A549 (cell line): ENCODE data around the gene RGL3. TPM values are rescaled to one million over a fixed set of nuclear protein-coding genes. Genes with fewer than 3 reads are reported as not detected.

Experiments
- ATAC-seq, 2 experiments: fragments of 200-7000 bp in 1 of 2; fragments of >200 bp in 1 of 2; cut with Nextera tagmentation in 1 of 2; cut with Tn5 transposase in 1 of 2; 3 replicates each; pipeline versions ENCODE4 v1.8.0 to v1.9.1; 2018 to 2020; ENCODE audit warnings: mild to moderate bottlenecking in 1 of 2, moderate library complexity in 1 of 2
- CTCF ChIA-PET: fragments of 300-600 bp; sonication (Branson Sonifier 250); formaldehyde crosslinking; extraction: SDS; loops from one replicate; lab custom pipeline; 2021; ENCODE audit warnings: antibody characterized with exemption, inconsistent platforms; lab: Yijun Ruan, JAX
- POLR2A ChIA-PET: fragments of 350-600 bp; formaldehyde crosslinking; extraction: SDS; loops from one replicate; lab custom pipeline; 2021; ENCODE audit warnings: antibody characterized with exemption, inconsistent platforms; lab: Yijun Ruan, JAX
- DNase-seq, 2 experiments: peaks; one replicate each; pipeline versions ENCODE4 v3.0.0 to v3.0.0-alpha.2; 2011 to 2016; ENCODE audit warnings: low read depth in 1 of 2, low spot score in 1 of 2
- FAIRE-seq: peaks from 2 replicates; lab custom pipeline; 2011; peaks lifted over from hg19 to GRCh38; lab: Jason Lieb, UNC
- H3K27ac ChIP-seq, 2 experiments: fragments of >200 bp; sonication (Bioruptor Twin); formaldehyde crosslinking; 3 replicates each; pipeline ENCODE4 v1.5.1; 2016 to 2017
- H3K4me1 ChIP-seq: fragments of >200 bp; sonication (Bioruptor Twin); formaldehyde crosslinking; 3 replicates; pipeline ENCODE4 v1.6.1; 2016
- H3K4me2 ChIP-seq: fragments of >200 bp; sonication (Bioruptor Twin); formaldehyde crosslinking; 3 replicates; pipeline ENCODE4 v1.6.1; 2016
- H3K4me3 ChIP-seq: fragments of >200 bp; sonication (Bioruptor Twin); formaldehyde crosslinking; 3 replicates; pipeline ENCODE4 v1.5.1; 2016
- H3K9me3 ChIP-seq: fragments of >200 bp; sonication (Bioruptor Twin); formaldehyde crosslinking; 3 replicates; pipeline ENCODE4 v1.6.1; 2016
- CBX2 ChIP-seq: fragments of 200-600 bp; sonication (generic); IDR thresholded peaks from 2 replicates; pipeline ENCODE4 v1.6.1; 2016; ENCODE audit warnings: low read depth, mild to moderate bottlenecking, borderline replicate concordance
- CBX8 ChIP-seq: fragments of 200-600 bp; sonication (generic); IDR thresholded peaks from 2 replicates; pipeline ENCODE4 v1.6.1; 2016
- CEBPB ChIP-seq, 2 experiments: fragments of >200 bp in 1 of 2; sonication (Bioruptor Twin) in 1 of 2; formaldehyde crosslinking in 1 of 2; IDR thresholded peaks; 2 replicates each; pipeline ENCODE4 v1.6.1; 2012 to 2016
- CHD4 ChIP-seq: fragments of 200-600 bp; sonication (generic); IDR thresholded peaks from 2 replicates; pipeline ENCODE4 v1.6.1; 2016; ENCODE audit warnings: antibody characterized with exemption, mild to moderate bottlenecking, borderline replicate concordance
- FOSL2 ChIP-seq, 2 experiments: fragments of 450-650 bp in 1 of 2; fragments of >200 bp in 1 of 2; sonication (Bioruptor Twin) in 1 of 2; formaldehyde crosslinking; IDR thresholded peaks; 2 replicates each; pipeline versions ENCODE4 v1.5.0 to v1.6.1; 2016 to 2020; ENCODE audit warnings: mild to moderate bottlenecking in 1 of 2, moderate library complexity in 1 of 2
- FOXS1 ChIP-seq: fragments of 250-450 bp; sonication (Bioruptor Pico); IDR thresholded peaks from 2 replicates; pipeline ENCODE4 v1.5.0; 2020; ENCODE audit warnings: mild to moderate bottlenecking, moderate library complexity
- HOXB13 ChIP-seq: fragments of 250-450 bp; sonication (Bioruptor Pico); IDR thresholded peaks from 2 replicates; pipeline ENCODE4 v1.5.0; 2020; ENCODE audit warnings: low read depth, mild to moderate bottlenecking, moderate library complexity
- JUNB ChIP-seq: fragments of >200 bp; sonication (Bioruptor Twin); formaldehyde crosslinking; IDR thresholded peaks from 2 replicates; pipeline ENCODE4 v1.6.1; 2016
- KDM5A ChIP-seq: fragments of 200-600 bp; sonication (generic); IDR thresholded peaks from 2 replicates; pipeline ENCODE4 v1.6.1; 2016; ENCODE audit warnings: antibody characterized with exemption, mild to moderate bottlenecking
- MAZ ChIP-seq: fragments of 150-350 bp; IDR thresholded peaks from 2 replicates; pipeline ENCODE4 v1.6.1; 2014; ENCODE audit warnings: antibody characterized with exemption, low read depth, low read length, borderline replicate concordance
- RFX5 ChIP-seq: fragments of 450-650 bp; IDR thresholded peaks from 2 replicates; pipeline ENCODE4 v1.7.1; 2014; ENCODE audit warnings: antibody characterized with exemption, mild to moderate bottlenecking, moderate library complexity
- WGBS: methylation state at CpG from one replicate; pipeline ENCODE4 v1.1.6; 2017; ENCODE audit errors: missing lambda C conversion rate; 5-methylcytosine and 5-hydroxymethylcytosine counted together
- polyA plus RNA-seq, 4 experiments: library from polyadenylated mRNA; depleted of rRNA in 3 of 4; stranded (reverse); fragments of >200 nt; fragmentation: RNase III in 1 of 4; extraction: RNeasy Plus Mini Kit Qiagen cat#74134 plus additional on column Dnase treatment in 1 of 4; gene quantifications; 2 replicates in 3 of 4; 3 replicates in 1 of 4; pipeline ENCODE4 v1.2.3, GENCODE V29; 2011 to 2017
- TF ChIP-seq, protein P1 (sequence below): IDR thresholded peaks from 2 replicates; pipeline ENCODE4 v1.6.1; 2012
- TF ChIP-seq, protein P2 (sequence below): fragments of 250-450 bp; sonication (Bioruptor Pico); IDR thresholded peaks from 2 replicates; pipeline ENCODE4 v1.5.0; 2020; ENCODE audit warnings: low read depth, mild to moderate bottlenecking, moderate library complexity
- TF ChIP-seq, protein P3 (sequence below): fragments of 150-350 bp; IDR thresholded peaks from 2 replicates; pipeline ENCODE4 v1.6.1; 2014; ENCODE audit warnings: low read depth, mild to moderate bottlenecking, low read length
- TF ChIP-seq, protein P4 (sequence below): fragments of >200 bp; sonication (Bioruptor Twin); formaldehyde crosslinking; IDR thresholded peaks from 3 replicates; pipeline ENCODE4 v1.5.1; 2016
- TF ChIP-seq, protein P5 (sequence below): IDR thresholded peaks from 2 replicates; pipeline ENCODE4 v1.6.1; 2012

Gene RGL3
- polyA plus RNA-seq, 2 of the 4 experiments (the other 2 are of a cell fraction): 1.5 to 3.7 TPM

DNA sequence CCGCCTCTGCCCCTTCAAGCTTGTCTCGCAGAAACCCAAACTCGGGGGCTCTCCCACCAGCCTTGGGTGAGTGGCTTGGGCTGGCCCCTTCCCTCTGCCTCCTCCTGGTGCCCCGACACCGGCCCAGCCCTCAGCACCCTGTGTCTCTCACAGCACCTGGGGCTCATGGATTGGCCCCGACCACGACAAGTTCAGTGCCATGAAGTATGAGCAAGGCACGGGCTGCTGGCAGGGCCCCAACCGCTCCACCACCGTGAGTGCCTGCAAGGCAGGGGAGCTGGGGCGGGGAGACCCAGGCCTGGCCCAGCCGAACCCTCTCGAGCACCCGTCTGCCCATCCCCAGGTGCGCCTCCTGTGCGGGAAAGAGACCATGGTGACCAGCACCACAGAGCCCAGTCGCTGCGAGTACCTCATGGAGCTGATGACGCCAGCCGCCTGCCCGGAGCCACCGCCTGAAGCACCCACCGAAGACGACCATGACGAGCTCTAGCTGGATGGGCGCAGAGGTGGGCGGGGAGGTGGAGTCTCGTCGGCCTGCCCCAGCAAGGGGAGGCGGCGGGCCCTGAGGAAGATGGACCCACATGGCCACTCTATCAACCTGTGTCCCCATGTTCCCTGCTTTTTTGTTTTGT, 29.9 kb upstream of the RGL3 start:
- TF ChIP-seq, protein P1, sequence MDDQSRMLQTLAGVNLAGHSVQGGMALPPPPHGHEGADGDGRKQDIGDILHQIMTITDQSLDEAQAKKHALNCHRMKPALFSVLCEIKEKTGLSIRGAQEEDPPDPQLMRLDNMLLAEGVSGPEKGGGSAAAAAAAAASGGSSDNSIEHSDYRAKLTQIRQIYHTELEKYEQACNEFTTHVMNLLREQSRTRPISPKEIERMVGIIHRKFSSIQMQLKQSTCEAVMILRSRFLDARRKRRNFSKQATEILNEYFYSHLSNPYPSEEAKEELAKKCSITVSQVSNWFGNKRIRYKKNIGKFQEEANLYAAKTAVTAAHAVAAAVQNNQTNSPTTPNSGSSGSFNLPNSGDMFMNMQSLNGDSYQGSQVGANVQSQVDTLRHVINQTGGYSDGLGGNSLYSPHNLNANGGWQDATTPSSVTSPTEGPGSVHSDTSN: no peak
- TF ChIP-seq, protein P2, sequence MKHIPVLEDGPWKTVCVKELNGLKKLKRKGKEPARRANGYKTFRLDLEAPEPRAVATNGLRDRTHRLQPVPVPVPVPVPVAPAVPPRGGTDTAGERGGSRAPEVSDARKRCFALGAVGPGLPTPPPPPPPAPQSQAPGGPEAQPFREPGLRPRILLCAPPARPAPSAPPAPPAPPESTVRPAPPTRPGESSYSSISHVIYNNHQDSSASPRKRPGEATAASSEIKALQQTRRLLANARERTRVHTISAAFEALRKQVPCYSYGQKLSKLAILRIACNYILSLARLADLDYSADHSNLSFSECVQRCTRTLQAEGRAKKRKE: no peak
- TF ChIP-seq CEBPB (IDR thresholded peaks at IDR 0.05): no peak
- TF ChIP-seq HOXB13 (CRISPR knock-in tag): no peak
- no peak for TF ChIP-seq FOSL2 (IDR thresholded peaks at IDR 0.05)
- no peak for TF ChIP-seq FOSL2 (CRISPR knock-in tag; IDR thresholded peaks at IDR 0.05)
- TF ChIP-seq FOXS1: no peak
- no peak for TF ChIP-seq CHD4
- TF ChIP-seq CBX2: no peak
- POLR2A ChIA-PET: no interaction called here
- CTCF ChIA-PET: interaction anchor here (0.6 to 2.0 kb wide), 4 partner anchors 9 to 512 kb away, joined by 4 to 8 read pairs (median 5); no protein-coding TSS in a partner anchor
- Histone ChIP-seq H3K4me3 (no peak overlapping the region), H3K4me2 (no peak overlapping the region), H3K27ac (no peak overlapping the region), H3K9me3 (no peaks in the 10 kb centered on the region), H3K4me1 (no peaks in the 10 kb centered on the region)
- FAIRE-seq (no peak), ATAC-seq (no peak), DNase-seq (no peak)
- 98% methylated on average over 17 of the region's 31 CpGs for WGBS

DNA sequence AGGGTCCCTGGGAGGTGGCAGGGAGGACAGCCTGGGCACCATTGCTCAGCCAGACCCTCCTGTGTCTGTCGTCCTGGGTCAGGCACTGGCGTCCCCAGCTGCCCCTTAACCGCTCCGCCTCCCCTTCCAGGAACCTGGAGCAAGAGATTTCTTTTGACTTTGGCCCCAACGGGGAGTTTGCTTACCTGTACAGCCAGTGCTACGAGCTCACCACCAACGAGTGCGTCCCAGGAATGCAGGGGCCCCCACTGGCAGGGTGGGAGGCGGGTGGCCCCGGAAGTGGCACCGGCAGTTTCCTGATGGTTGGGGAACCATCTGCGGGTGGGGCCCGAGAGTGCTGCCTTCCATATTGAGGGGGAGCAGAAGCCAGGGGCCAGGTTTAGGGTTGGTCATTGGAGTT, 29.3 kb upstream of the RGL3 start:
- H3K4me3 ChIP-seq: no peak overlapping the region
- DNase-seq: no peak
- no peak overlapping the region for H3K4me2 ChIP-seq
- ChIA-PET CTCF (interaction anchor here (0.6 to 2.0 kb wide), 6 partner anchors 13 to 512 kb away, joined by 3 to 8 read pairs (median 4); partner anchors contain the start of genes ODAD3 and PRKCSH), POLR2A (no interaction called here)
- WGBS: 95% methylated on average over 4 of the region's 13 CpGs
- TF ChIP-seq MAZ: no peak
- TF ChIP-seq KDM5A: no peak
- TF ChIP-seq JUNB: no peak
- TF ChIP-seq CBX8: no peak
- TF ChIP-seq CHD4: no peak
- no peak for TF ChIP-seq RFX5
- TF ChIP-seq, protein P3, sequence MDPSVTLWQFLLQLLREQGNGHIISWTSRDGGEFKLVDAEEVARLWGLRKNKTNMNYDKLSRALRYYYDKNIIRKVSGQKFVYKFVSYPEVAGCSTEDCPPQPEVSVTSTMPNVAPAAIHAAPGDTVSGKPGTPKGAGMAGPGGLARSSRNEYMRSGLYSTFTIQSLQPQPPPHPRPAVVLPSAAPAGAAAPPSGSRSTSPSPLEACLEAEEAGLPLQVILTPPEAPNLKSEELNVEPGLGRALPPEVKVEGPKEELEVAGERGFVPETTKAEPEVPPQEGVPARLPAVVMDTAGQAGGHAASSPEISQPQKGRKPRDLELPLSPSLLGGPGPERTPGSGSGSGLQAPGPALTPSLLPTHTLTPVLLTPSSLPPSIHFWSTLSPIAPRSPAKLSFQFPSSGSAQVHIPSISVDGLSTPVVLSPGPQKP: no peak
- TF ChIP-seq, protein P4, sequence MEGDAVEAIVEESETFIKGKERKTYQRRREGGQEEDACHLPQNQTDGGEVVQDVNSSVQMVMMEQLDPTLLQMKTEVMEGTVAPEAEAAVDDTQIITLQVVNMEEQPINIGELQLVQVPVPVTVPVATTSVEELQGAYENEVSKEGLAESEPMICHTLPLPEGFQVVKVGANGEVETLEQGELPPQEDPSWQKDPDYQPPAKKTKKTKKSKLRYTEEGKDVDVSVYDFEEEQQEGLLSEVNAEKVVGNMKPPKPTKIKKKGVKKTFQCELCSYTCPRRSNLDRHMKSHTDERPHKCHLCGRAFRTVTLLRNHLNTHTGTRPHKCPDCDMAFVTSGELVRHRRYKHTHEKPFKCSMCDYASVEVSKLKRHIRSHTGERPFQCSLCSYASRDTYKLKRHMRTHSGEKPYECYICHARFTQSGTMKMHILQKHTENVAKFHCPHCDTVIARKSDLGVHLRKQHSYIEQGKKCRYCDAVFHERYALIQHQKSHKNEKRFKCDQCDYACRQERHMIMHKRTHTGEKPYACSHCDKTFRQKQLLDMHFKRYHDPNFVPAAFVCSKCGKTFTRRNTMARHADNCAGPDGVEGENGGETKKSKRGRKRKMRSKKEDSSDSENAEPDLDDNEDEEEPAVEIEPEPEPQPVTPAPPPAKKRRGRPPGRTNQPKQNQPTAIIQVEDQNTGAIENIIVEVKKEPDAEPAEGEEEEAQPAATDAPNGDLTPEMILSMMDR: no peak
- no peak for FAIRE-seq
- H3K9me3 ChIP-seq: no peaks in the 10 kb centered on the region
- ATAC-seq: no peak
- H3K27ac ChIP-seq: no peak overlapping the region
- H3K4me1 ChIP-seq: no peaks in the 10 kb centered on the region

DNA sequence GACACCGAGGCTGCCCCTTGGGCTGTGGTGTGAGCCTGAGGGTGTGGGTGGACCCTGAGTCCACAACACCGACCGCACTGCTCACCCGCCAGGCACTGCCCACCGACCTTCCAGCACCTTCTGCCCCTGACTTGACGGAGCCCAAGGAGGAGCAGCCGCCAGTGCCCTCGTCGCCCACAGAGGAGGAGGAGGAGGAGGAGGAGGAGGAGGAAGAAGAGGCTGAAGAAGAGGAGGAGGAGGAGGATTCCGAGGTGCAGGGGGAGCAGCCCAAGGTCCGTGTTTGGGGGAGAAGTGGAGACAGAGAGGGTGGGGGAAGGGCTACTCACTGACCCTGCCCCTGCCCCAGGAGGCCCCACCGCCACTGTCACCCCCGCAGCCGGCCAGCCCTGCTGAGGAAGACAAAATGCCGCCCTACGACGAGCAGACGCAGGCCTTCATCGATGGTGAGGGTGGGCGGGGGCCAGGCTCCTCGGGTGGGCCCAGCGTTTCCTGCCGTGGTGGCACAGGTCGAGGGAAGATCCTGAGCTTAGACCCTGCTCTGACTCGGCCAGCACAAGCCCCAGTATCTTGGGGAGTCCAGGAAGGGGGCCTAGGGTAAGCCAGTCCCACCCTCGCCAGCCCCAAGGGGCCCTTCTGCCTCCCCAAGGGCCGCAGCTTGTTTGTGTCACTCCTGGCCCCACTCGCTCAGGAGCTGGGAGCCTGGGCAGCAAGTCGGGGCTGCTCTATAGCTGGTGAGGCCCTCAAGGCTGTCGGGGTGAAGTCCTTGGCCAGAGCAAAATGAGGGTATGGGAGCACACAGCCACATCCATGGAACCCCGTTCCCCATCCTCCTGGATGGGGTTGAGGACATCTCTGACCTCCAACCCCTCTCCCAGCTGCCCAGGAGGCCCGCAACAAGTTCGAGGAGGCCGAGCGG, 28.5 kb upstream of the RGL3 start:
- DNase-seq: no peak
- ATAC-seq: no peak
- H3K4me3 ChIP-seq: no peak overlapping the region
- H3K4me2 ChIP-seq: no peak overlapping the region
- no peaks in the 10 kb centered on the region for H3K9me3 ChIP-seq
- no peaks in the 10 kb centered on the region for H3K4me1 ChIP-seq
- TF ChIP-seq, protein P1: no peak
- TF ChIP-seq, protein P5, sequence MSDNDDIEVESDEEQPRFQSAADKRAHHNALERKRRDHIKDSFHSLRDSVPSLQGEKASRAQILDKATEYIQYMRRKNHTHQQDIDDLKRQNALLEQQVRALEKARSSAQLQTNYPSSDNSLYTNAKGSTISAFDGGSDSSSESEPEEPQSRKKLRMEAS: no peak
- WGBS: 92% methylated on average over 21 of the region's 35 CpGs
- POLR2A ChIA-PET: no interaction called here
- no peak overlapping the region for H3K27ac ChIP-seq
- CTCF ChIA-PET: interaction anchor here (0.6 to 2.0 kb wide), 13 partner anchors 8 to 506 kb away, joined by 3 to 8 read pairs (median 3); partner anchors contain the start of genes EPOR, ODAD3 and PRKCSH
- no peak for FAIRE-seq
